GM12878 (cell line): ENCODE measurements around the gene VTI1A. TPM values are rescaled to one million over a fixed set of nuclear protein-coding genes. Genes with fewer than 3 reads are reported as not detected.

Source experiments
- ATAC-seq: fragments of 200-7000 bp; cut with Tn5 transposase; 3 replicates; pipeline ENCODE4 v1.9.1; 2020; ENCODE audit warnings: mild to moderate bottlenecking, moderate library complexity
- BruUV-seq: library from RNA; stranded (reverse); fragments of 400-500 nt; replicated peaks from 2 replicates; lab custom pipeline; 2021; lab: Mats Ljungman, UMichigan
- CTCF ChIA-PET: fragments of 300-600 bp; sonication (Branson Sonifier 250); formaldehyde crosslinking; extraction: SDS; loops from one replicate; lab custom pipeline; 2021; ENCODE audit warnings: inconsistent platforms; lab: Yijun Ruan, JAX
- POLR2A ChIA-PET: fragments of 350-600 bp; formaldehyde crosslinking; extraction: SDS; loops from one replicate; lab custom pipeline; 2021; ENCODE audit warnings: inconsistent platforms; lab: Charles Lee
- RAD21 ChIA-PET: fragments of 300-600 bp; sonication (Branson Sonifier 250); formaldehyde crosslinking; loops from one replicate; lab custom pipeline; 2023; ENCODE audit warnings: antibody characterized with exemption; ENCODE audit not compliant: unreplicated experiment; lab: Charles Lee
- SMC1A ChIA-PET: fragments of 300-600 bp; sonication (Branson Sonifier 250); formaldehyde crosslinking; loops from one replicate; lab custom pipeline; 2023; ENCODE audit not compliant: unreplicated experiment, uncharacterized antibody; lab: Charles Lee
- DNase-seq: peaks from one replicate; pipeline ENCODE4 v3.0.0-alpha.2; 2011; ENCODE audit warnings: low read depth, low spot score
- FAIRE-seq: peaks from 3 replicates; lab custom pipeline; 2011; peaks lifted over from hg19 to GRCh38; lab: Jason Lieb, UNC
- H2AFZ ChIP-seq: 2 replicates; pipeline ENCODE4 v1.6.0; 2011; ENCODE audit warnings: low read depth, low read length, control low read depth; ENCODE audit not compliant: control insufficient read depth
- H3K27ac ChIP-seq: 2 replicates; pipeline ENCODE4 v1.5.1; 2011; ENCODE audit warnings: control low read depth; ENCODE audit not compliant: control insufficient read depth, insufficient read depth
- H3K27me3 ChIP-seq, 2 experiments: replicated peaks in 1 of 2; 2 replicates each; pipeline versions ENCODE4 v1.6.0 to v1.6.1; 2011; ENCODE audit warnings: low read length in 1 of 2; ENCODE audit not compliant: control insufficient read depth in 2 of 2, insufficient read depth in 2 of 2
- H3K36me3 ChIP-seq, 2 experiments: 2 replicates each; pipeline ENCODE4 v1.5.1; 2011; ENCODE audit warnings: low read length in 1 of 2; ENCODE audit not compliant: control insufficient read depth in 2 of 2, insufficient read depth in 2 of 2
- H3K4me1 ChIP-seq: 2 replicates; pipeline ENCODE4 v1.6.1; 2011; ENCODE audit warnings: mild to moderate bottlenecking, low read length, moderate library complexity, mixed read lengths; ENCODE audit not compliant: control insufficient read depth, insufficient read depth
- H3K4me2 ChIP-seq: 2 replicates; pipeline ENCODE4 v1.6.0; 2011; ENCODE audit warnings: control low read depth; ENCODE audit not compliant: control insufficient read depth, insufficient read depth
- H3K4me3 ChIP-seq: fragments of 200-600 bp; sonication (generic); 2 replicates; pipeline ENCODE4 v1.5.1; 2016
- H3K79me2 ChIP-seq: 2 replicates; pipeline ENCODE4 v1.6.0; 2011; ENCODE audit warnings: low read length; ENCODE audit not compliant: control insufficient read depth, insufficient read depth
- H3K9ac ChIP-seq: 2 replicates; pipeline ENCODE4 v1.8.0; 2011; ENCODE audit warnings: low read length, control low read depth, mixed read lengths; ENCODE audit not compliant: control insufficient read depth, insufficient read depth
- H3K9me3 ChIP-seq: replicated peaks from 3 replicates; pipeline ENCODE4 v1.5.1; 2011; ENCODE audit warnings: mild to moderate bottlenecking, low read length; ENCODE audit not compliant: control insufficient read depth, insufficient read depth
- H4K20me1 ChIP-seq: 2 replicates; pipeline ENCODE4 v1.6.0; 2011; ENCODE audit not compliant: control insufficient read depth, insufficient read depth
- ATF3 ChIP-seq: IDR thresholded peaks from 2 replicates; pipeline ENCODE4 v1.6.1; 2011; ENCODE audit warnings: low read depth, mild to moderate bottlenecking, low read length, moderate library complexity, borderline replicate concordance; ENCODE audit errors: extremely low read depth
- ATF7 ChIP-seq: fragments of 450-650 bp; IDR thresholded peaks from 2 replicates; pipeline ENCODE4 v1.6.1; 2016; ENCODE audit warnings: low read depth, mild to moderate bottlenecking
- DPF2 ChIP-seq: fragments of 450-650 bp; IDR thresholded peaks from 2 replicates; pipeline ENCODE4 v1.6.1; 2017; ENCODE audit warnings: mild to moderate bottlenecking
- IKZF2 ChIP-seq, 2 experiments: fragments of 450-650 bp; IDR thresholded peaks; 2 replicates each; pipeline ENCODE4 v1.6.1; 2017; ENCODE audit warnings: mild to moderate bottlenecking in 2 of 2, moderate library complexity in 2 of 2
- JUNB ChIP-seq: IDR thresholded peaks from 2 replicates; pipeline ENCODE4 v1.6.1; 2016; ENCODE audit warnings: antibody characterized with exemption, mild to moderate bottlenecking
- JUND ChIP-seq: IDR thresholded peaks from 2 replicates; pipeline ENCODE4 v1.6.1; 2012; ENCODE audit warnings: low read depth, mild to moderate bottlenecking, low read length, improper control_type of control experiment, moderate library complexity
- MAX ChIP-seq: IDR thresholded peaks from 2 replicates; pipeline ENCODE4 v1.6.1; 2012; ENCODE audit warnings: low read depth, low read length, improper control_type of control experiment
- MLLT1 ChIP-seq: fragments of 450-650 bp; IDR thresholded peaks from 2 replicates; pipeline ENCODE4 v1.6.1; 2016; ENCODE audit warnings: mild to moderate bottlenecking
- NRF1 ChIP-seq: conservative IDR thresholded peaks from 2 replicates; pipeline ENCODE4 v1.6.1; 2011; ENCODE audit warnings: mild to moderate bottlenecking, low read depth, low read length, improper control_type of control experiment
- RCOR1 ChIP-seq: conservative IDR thresholded peaks from 2 replicates; pipeline ENCODE4 v1.6.1; 2012; ENCODE audit warnings: low read depth, low read length, improper control_type of control experiment
- RFX5 ChIP-seq: IDR thresholded peaks from 2 replicates; pipeline ENCODE4 v1.6.1; 2011; ENCODE audit warnings: low read depth, low read length, improper control_type of control experiment
- SIX5 ChIP-seq: IDR thresholded peaks from 2 replicates; pipeline ENCODE4 v1.6.1; 2011; ENCODE audit warnings: mild to moderate bottlenecking, low read depth, low read length, moderate library complexity; ENCODE audit not compliant: severe bottlenecking
- SMARCA5 ChIP-seq: fragments of 450-650 bp; IDR thresholded peaks from 2 replicates; pipeline ENCODE4 v1.6.1; 2017; ENCODE audit warnings: mild to moderate bottlenecking
- SREBF2 ChIP-seq: IDR thresholded peaks from 2 replicates; pipeline ENCODE4 v1.6.1; 2012; ENCODE audit warnings: mild to moderate bottlenecking, low read length
- TBL1XR1 ChIP-seq: IDR thresholded peaks from 2 replicates; pipeline ENCODE4 v1.6.1; 2012; ENCODE audit warnings: low read depth, low read length, improper control_type of control experiment
- TCF7 ChIP-seq: IDR thresholded peaks from 2 replicates; pipeline ENCODE4 v1.6.1; 2014; ENCODE audit warnings: antibody characterized with exemption, borderline replicate concordance
- WGBS: methylation state at CpG from one replicate; pipeline ENCODE4 v1.1.6; 2016; ENCODE audit warnings: low lambda C conversion rate; ENCODE audit not compliant: insufficient replicate concordance, insufficient coverage; ENCODE audit errors: missing lambda C conversion rate; 5-methylcytosine and 5-hydroxymethylcytosine counted together
- in situ Hi-C: fragments of 300-500 bp; cut with MboI; formaldehyde crosslinking; loops from 9 replicates; pipeline ENCODE4 v1.14.3; 2018; ENCODE audit warnings: mixed read lengths
- intact Hi-C: fragments of 100-400 bp; cut with micrococcal nuclease; formaldehyde crosslinking; loops from one replicate; pipeline ENCODE4 v1.14.2; 2022; ENCODE audit not compliant: unreplicated experiment
- polyA plus RNA-seq, 11 experiments: library from polyadenylated mRNA; depleted of rRNA in 4 of 11; unstranded in 6 of 11; stranded (reverse) in 5 of 11; fragments of >200 nt; fragmentation: Nextera tagmentation in 4 of 11; fragmentation: Illumina TruSeq in 1 of 11; extraction: Ambion mirVana in 4 of 11; extraction: Trizol in 1 of 11; gene quantifications; 1 replicate in 1 of 11; 2 replicates in 10 of 11; pipeline versions ENCODE4 v1.2.1 to v1.2.3, GENCODE V29; 2011 to 2016; ENCODE audit warnings: inconsistent platforms in 2 of 11, missing spikeins in 2 of 11, low read depth in 1 of 11
- total RNA-seq, 4 experiments: library from RNA; depleted of rRNA in 3 of 4; stranded (reverse); fragments of >200 nt in 3 of 4; fragmentation: Illumina TruSeq in 1 of 4; extraction: Trizol in 1 of 4; gene quantifications; 2 replicates each; pipeline versions ENCODE4 v1.2.1 to v1.2.3, GENCODE V29; 2013 to 2021

Gene VTI1A
- total and polyA plus RNA-seq, 10 of the 15 experiments (the other 5 are each of a cell fraction or from before 2014, with no cell fraction given) = 12.4 to 43.2 (median 27.5) TPM

- H4K20me1 ChIP-seq = no peaks in the 10 kb centered on the region
- POLR2A ChIA-PET = no interaction called here
- no peaks in the 10 kb centered on the region for H3K36me3 ChIP-seq
- FAIRE-seq (no peak), DNase-seq (no peak), ATAC-seq (no peak)
- H3K4me3 ChIP-seq = no peak overlapping the region
- no peaks in the 10 kb centered on the region for H3K79me2 ChIP-seq
- 96% methylated on average over 4 of the region's 4 CpGs for WGBS
- SMC1A ChIA-PET = no interaction called here
- CTCF ChIA-PET = no interaction called here
- BruUV-seq = no TSS peak
- in situ Hi-C loops (no loop called here), intact Hi-C loops (no loop called here)
- H3K4me1 ChIP-seq = no peaks in the 10 kb centered on the region
- no peak overlapping the region for H3K9ac ChIP-seq
- RAD21 ChIA-PET = no interaction called here
- no peak overlapping the region for H3K27ac ChIP-seq
- no peak overlapping the region for H2AFZ ChIP-seq
- H3K27me3 ChIP-seq = no peaks in the 10 kb centered on the region
- H3K4me2 ChIP-seq = no peak overlapping the region
- H3K9me3 ChIP-seq = no peaks in the 10 kb centered on the region; the same call in 2 of the 3 replicates
- TF ChIP-seq IKZF2 (IDR thresholded peaks at IDR 0.05) = no peak
- TF ChIP-seq ATF7 = no peak
- no peak for TF ChIP-seq TCF7
- TF ChIP-seq TBL1XR1 = no peak
- TF ChIP-seq RCOR1 = no peak
- TF ChIP-seq JUNB = no peak
- no peak for TF ChIP-seq JUND
- TF ChIP-seq SMARCA5 = no peak
- no peak for TF ChIP-seq NRF1
- TF ChIP-seq DPF2 = no peak
- TF ChIP-seq ATF3 = no peak
- no peak for TF ChIP-seq RFX5
- TF ChIP-seq SREBF2 = no peak
- TF ChIP-seq MAX = no peak
- no peak for TF ChIP-seq SIX5
- no peak for TF ChIP-seq MLLT1
Observed at GRCh38 chr10:112619556-112619955, 172.5 kb downstream of the VTI1A start.
